K562 (cell line): ENCODE measurements around the gene PDE4D. TPM values are rescaled to one million over a fixed set of nuclear protein-coding genes. Genes with fewer than 3 reads are reported as not detected.

Source experiments
- ATAC-seq: fragments of 200-7000 bp; cut with Tn5 transposase; 3 replicates; pipeline ENCODE4 v1.9.1; 2020; ENCODE audit warnings: moderate library complexity
- BruUV-seq: library from RNA; stranded (reverse); fragments of 400-500 nt; replicated peaks from 2 replicates; lab custom pipeline; 2021; lab: Mats Ljungman, UMichigan
- CTCF ChIA-PET: fragments of 300-600 bp; formaldehyde crosslinking; extraction: SDS; loops from one replicate; lab custom pipeline; 2021; ENCODE audit warnings: low intra/inter-chr PET ratio; lab: Yijun Ruan, JAX
- POLR2A ChIA-PET: fragments of 300-600, 350-650 bp; sonication (Branson Sonifier 250); formaldehyde crosslinking; extraction: SDS; loops from one replicate; lab custom pipeline; 2021; ENCODE audit warnings: antibody characterized with exemption, inconsistent platforms; lab: Yijun Ruan, JAX
- DNase-seq, 4 experiments: peaks; one replicate each; pipeline versions ENCODE4 v3.0.0 to v3.0.0-alpha.2; 2011 to 2018; ENCODE audit warnings: low spot score in 3 of 4, mixed read lengths in 3 of 4; ENCODE audit errors: extremely low read depth in 1 of 4
- FAIRE-seq: peaks from 2 replicates; lab custom pipeline; 2011; peaks lifted over from hg19 to GRCh38; lab: Jason Lieb, UNC
- H2AFZ ChIP-seq: 2 replicates; pipeline ENCODE4 v1.6.0; 2011; ENCODE audit warnings: low read depth, low read length, control low read depth, inconsistent platforms
- H3K27ac ChIP-seq: fragments of 200-600 bp; 3 replicates; pipeline ENCODE4 v1.8.0; 2011; ENCODE audit warnings: low read depth, mild to moderate bottlenecking, control low read depth, inconsistent platforms, low read length, moderate library complexity, mixed read lengths; ENCODE audit errors: extremely low read depth
- H3K27me3 ChIP-seq, 2 experiments: fragments of 300-600 bp in 1 of 2; 2 replicates in 1 of 2; 3 replicates in 1 of 2; pipeline versions ENCODE4 v1.6.0 to v1.8.0; 2011; ENCODE audit warnings: inconsistent platforms in 2 of 2, low read length in 2 of 2, mild to moderate bottlenecking in 1 of 2, mixed read lengths in 1 of 2, moderate library complexity in 1 of 2; ENCODE audit not compliant: control insufficient read depth in 2 of 2, insufficient read depth in 2 of 2
- H3K36me3 ChIP-seq: fragments of 300-600 bp; 3 replicates; pipeline ENCODE4 v1.8.0; 2011; ENCODE audit warnings: mild to moderate bottlenecking, low read length, inconsistent platforms; ENCODE audit not compliant: control insufficient read depth, insufficient read depth
- H3K4me1 ChIP-seq, 2 experiments: fragments of 200-600 bp in 1 of 2; replicated peaks in 1 of 2; 2 replicates in 1 of 2; 3 replicates in 1 of 2; pipeline versions ENCODE4 v1.5.1 to v1.8.0; 2011; ENCODE audit warnings: inconsistent platforms in 2 of 2, low read length in 2 of 2, mild to moderate bottlenecking in 1 of 2, mixed read lengths in 1 of 2, moderate library complexity in 1 of 2; ENCODE audit not compliant: control insufficient read depth in 2 of 2, insufficient read depth in 2 of 2
- H3K4me2 ChIP-seq: 2 replicates; pipeline ENCODE4 v1.6.1; 2011; ENCODE audit warnings: low read length, control low read depth, inconsistent platforms, mixed read lengths; ENCODE audit not compliant: insufficient read depth
- H3K4me3 ChIP-seq: fragments of 200-600 bp; sonication (generic), shearing (Covaris generic); 2 replicates; pipeline ENCODE4 v1.5.1; 2016; ENCODE audit warnings: control low read depth, inconsistent platforms
- H3K79me2 ChIP-seq: fragments of 200-600 bp; 3 replicates; pipeline ENCODE4 v1.8.0; 2011; ENCODE audit warnings: low read length, inconsistent platforms; ENCODE audit not compliant: control insufficient read depth, insufficient read depth
- H3K9ac ChIP-seq, 2 experiments: 2 replicates each; pipeline versions ENCODE4 v1.6.0 to v1.6.1; 2011; ENCODE audit warnings: low read depth in 2 of 2, low read length in 2 of 2, control low read depth in 1 of 2, inconsistent platforms in 1 of 2, mild to moderate bottlenecking in 1 of 2, mixed read lengths in 1 of 2; ENCODE audit not compliant: insufficient read depth in 1 of 2
- H3K9me1 ChIP-seq: one replicate; pipeline ENCODE4 v1.6.0; 2011; ENCODE audit warnings: inconsistent platforms, mild to moderate bottlenecking, low read length, moderate library complexity; ENCODE audit not compliant: control insufficient read depth, insufficient read depth
- H3K9me3 ChIP-seq: replicated peaks from 2 replicates; pipeline ENCODE4 v1.5.1; 2011; ENCODE audit warnings: low read depth, low read length, inconsistent platforms; ENCODE audit not compliant: control insufficient read depth, insufficient read depth
- H4K20me1 ChIP-seq: replicated peaks from 2 replicates; pipeline ENCODE4 v1.6.1; 2011; ENCODE audit warnings: low read length, inconsistent platforms, mixed read lengths; ENCODE audit not compliant: control insufficient read depth, insufficient read depth
- DDX20 ChIP-seq: fragments of 450-650 bp; IDR thresholded peaks from 2 replicates; pipeline ENCODE4 v1.6.1; 2016; ENCODE audit warnings: missing genetic modification characterization, low read depth, mild to moderate bottlenecking, missing compliant biosample characterization, moderate library complexity
- NRF1 ChIP-seq, 2 experiments: fragments of 450-650 bp; IDR thresholded peaks in 1 of 2; conservative IDR thresholded peaks in 1 of 2; 2 replicates each; pipeline ENCODE4 v1.6.1; 2014; ENCODE audit warnings: mild to moderate bottlenecking in 2 of 2
- PHTF2 ChIP-seq: fragments of 250-450 bp; sonication (Bioruptor Pico); IDR thresholded peaks from 2 replicates; pipeline ENCODE4 v1.5.0; 2021; ENCODE audit warnings: mild to moderate bottlenecking
- RFX5 ChIP-seq: IDR thresholded peaks from 2 replicates; pipeline ENCODE4 v1.6.1; 2011; ENCODE audit warnings: low read depth, mild to moderate bottlenecking, improper control_type of control experiment, low read length
- SMARCA4 ChIP-seq: fragments of 450-650 bp; IDR thresholded peaks from 2 replicates; pipeline ENCODE4 v1.6.1; 2016
- SMARCA5 ChIP-seq: fragments of 450-650 bp; IDR thresholded peaks from 2 replicates; pipeline ENCODE4 v1.6.1; 2016
- SNIP1 ChIP-seq: fragments of 450-650 bp; IDR thresholded peaks from 2 replicates; pipeline ENCODE4 v1.7.1; 2017; ENCODE audit warnings: low read depth, mild to moderate bottlenecking
- WHSC1 ChIP-seq: IDR thresholded peaks from one replicate; pipeline ENCODE4 v1.6.1; 2012; ENCODE audit warnings: low read length, control low read depth, inconsistent platforms
- ZFP1 ChIP-seq: fragments of 450-650 bp; formaldehyde crosslinking; IDR thresholded peaks from 2 replicates; pipeline ENCODE4 v1.4.0; 2020; ENCODE audit warnings: mild to moderate bottlenecking, mixed read lengths
- WGBS: fragments of 100-300 bp; shearing (Covaris generic); methylation state at CpG from one replicate; pipeline ENCODE4 v1.1.6; 2016; ENCODE audit warnings: low coverage, mixed read lengths; ENCODE audit not compliant: insufficient coverage; ENCODE audit errors: missing lambda C conversion rate; 5-methylcytosine and 5-hydroxymethylcytosine counted together
- in situ Hi-C: fragments of 300-500 bp; cut with MboI; formaldehyde crosslinking; loops from 4 replicates; pipeline ENCODE4 v1.15.0; 2018; ENCODE audit warnings: inconsistent platforms, mixed read lengths
- intact Hi-C: fragments of 100-400 bp; cut with micrococcal nuclease; formaldehyde crosslinking; loops from 2 replicates; pipeline ENCODE4 v1.14.2; 2022
- polyA plus RNA-seq, 8 experiments: library from polyadenylated mRNA; depleted of rRNA in 4 of 8; stranded (reverse) in 5 of 8; unstranded in 3 of 8; fragments of >200 nt; fragmentation: Nextera tagmentation in 2 of 8; fragmentation: Illumina TruSeq in 1 of 8; extraction: Ambion mirVana in 2 of 8; extraction: Trizol in 1 of 8; gene quantifications; 2 replicates each; pipeline versions ENCODE4 v1.2.1 to v1.2.3, GENCODE V29; 2011 to 2014; ENCODE audit warnings: inconsistent platforms in 1 of 8, missing spikeins in 1 of 8
- total RNA-seq, 7 experiments: library from RNA; depleted of rRNA in 6 of 7; stranded (reverse); fragments of >200 nt in 6 of 7; fragmentation: Illumina TruSeq in 2 of 7; extraction: Trizol in 2 of 7; gene quantifications; 2 replicates each; pipeline versions ENCODE4 v1.2.1 to v1.2.3, GENCODE V29; 2011 to 2021; ENCODE audit warnings: low replicate concordance in 1 of 7

The PDE4D gene
- total and polyA plus RNA-seq, 9 of the 15 experiments (the other 6 are each of a cell fraction or from before 2014, with no cell fraction given), result 0.04 to 0.46 (median 0.13) TPM

DNA sequence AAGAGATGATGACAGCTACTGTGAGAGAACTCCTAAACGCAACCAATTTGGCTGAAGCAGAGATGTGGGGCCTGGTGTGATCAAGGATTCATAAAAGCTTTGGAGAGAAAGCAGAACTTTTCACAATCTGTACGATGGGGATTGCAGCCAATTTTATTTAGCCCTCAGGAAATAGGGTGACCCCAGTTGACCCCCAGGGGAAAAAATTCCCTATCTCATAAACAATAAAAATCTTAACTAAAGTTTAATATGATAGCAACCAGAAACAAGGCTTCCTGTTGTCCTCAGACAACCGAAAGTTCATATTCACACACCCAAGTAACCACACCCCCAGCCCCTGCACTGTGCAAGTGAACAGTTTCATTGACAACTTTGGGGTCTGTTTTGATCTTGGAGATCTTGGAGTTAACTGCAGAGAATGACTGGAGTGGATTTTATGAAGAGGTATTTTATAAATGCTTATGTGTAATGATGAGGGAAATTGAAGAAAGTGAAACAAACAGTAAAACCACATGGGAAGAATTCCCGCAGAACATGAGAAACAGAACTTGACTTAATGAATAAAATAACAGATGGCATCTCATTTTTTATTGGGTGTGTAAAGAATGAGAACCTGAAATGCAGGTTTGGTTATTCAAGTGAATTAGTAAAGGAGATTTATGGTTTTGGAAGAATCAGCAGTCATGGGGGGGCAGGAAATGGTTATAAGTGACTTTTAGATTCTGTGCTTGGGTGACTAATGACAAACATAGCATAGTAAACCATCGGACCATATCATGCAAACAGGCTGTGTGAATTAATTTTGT lies 94.5 kb downstream of the PDE4D start:
- H3K9me1 ChIP-seq, result no peaks in the 10 kb centered on the region
- intact Hi-C loops (no loop called here), in situ Hi-C loops (loop anchor here (25.0 kb wide), 1 partner anchor 912 kb away; no protein-coding TSS in a partner anchor)
- ATAC-seq (no peak), DNase-seq (no peak), FAIRE-seq (no peak)
- H3K9ac ChIP-seq, result no peak overlapping the region
- H3K4me1 ChIP-seq, result no peaks in the 10 kb centered on the region
- H2AFZ ChIP-seq, result no peak overlapping the region
- TF ChIP-seq WHSC1, result no peak
- no peak for TF ChIP-seq ZFP1
- TF ChIP-seq NRF1 (conservative IDR thresholded peaks at IDR 0.05 in 1 of 2, IDR thresholded peaks at IDR 0.05 in 1 of 2), result no peak
- no peak for TF ChIP-seq SMARCA4
- TF ChIP-seq PHTF2, result no peak
- no peak overlapping the region for H3K27ac ChIP-seq
- no peak overlapping the region for H3K4me2 ChIP-seq
- BruUV-seq, result no TSS peak
- no peaks in the 10 kb centered on the region for H4K20me1 ChIP-seq
- H3K36me3 ChIP-seq, result no peaks in the 10 kb centered on the region
- POLR2A ChIA-PET, result no interaction called here
- 1% methylated on average over 5 of the region's 5 CpGs for WGBS
- H3K4me3 ChIP-seq, result no peak overlapping the region
- CTCF ChIA-PET, result interaction anchor here (0.7 kb wide), 1 partner anchor 1109 kb away, joined by 3 read pairs; no protein-coding TSS in a partner anchor
- H3K9me3 ChIP-seq, result no peaks in the 10 kb centered on the region
- H3K79me2 ChIP-seq, result no peaks in the 10 kb centered on the region
- no peaks in the 10 kb centered on the region for H3K27me3 ChIP-seq

DNA sequence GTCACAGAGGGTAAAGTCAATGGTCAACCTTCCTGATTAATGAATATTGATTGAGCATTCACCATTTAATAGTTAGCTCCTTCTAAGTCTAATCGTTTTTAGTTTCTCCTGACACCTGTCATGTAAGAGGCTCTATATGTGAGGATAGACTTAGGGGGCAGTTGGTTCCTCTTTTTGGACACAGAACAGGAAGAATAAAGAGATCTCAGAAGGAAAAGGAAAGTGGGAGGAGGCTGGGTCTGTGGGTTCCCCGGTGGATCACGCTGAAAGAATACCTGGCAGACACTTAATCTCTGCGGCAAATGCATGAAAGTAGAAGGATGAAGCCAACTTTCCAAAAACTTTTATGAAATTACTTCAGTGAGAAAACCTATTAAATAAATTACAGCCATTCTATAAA lies 98.4 kb downstream of the PDE4D start:
- H3K9me3 ChIP-seq, result no peaks in the 10 kb centered on the region
- H3K27ac ChIP-seq, result no peak overlapping the region
- BruUV-seq, result no TSS peak
- no peaks in the 10 kb centered on the region for H3K79me2 ChIP-seq
- 5% methylated on average over 4 of the region's 4 CpGs for WGBS
- TF ChIP-seq RFX5, result no peak
- no peak for TF ChIP-seq DDX20 (tag)
- TF ChIP-seq SMARCA5, result no peak
- TF ChIP-seq SNIP1, result no peak
- CTCF ChIA-PET, result no interaction called here
- no peaks in the 10 kb centered on the region for H4K20me1 ChIP-seq
- intact Hi-C loops, result no loop called here
- H2AFZ ChIP-seq, result no peak overlapping the region
- no peaks in the 10 kb centered on the region for H3K9me1 ChIP-seq
- ATAC-seq (no peak), FAIRE-seq (no peak), DNase-seq (no peak)
- POLR2A ChIA-PET, result no interaction called here
- H3K9ac ChIP-seq, result no peak overlapping the region
- no peaks in the 10 kb centered on the region for H3K36me3 ChIP-seq
- no peak overlapping the region for H3K4me3 ChIP-seq
- no peaks in the 10 kb centered on the region for H3K4me1 ChIP-seq
- in situ Hi-C loops, result loop anchor here (25.0 kb wide), 1 partner anchor 908 kb away; no protein-coding TSS in a partner anchor
- no peak overlapping the region for H3K4me2 ChIP-seq
- no peaks in the 10 kb centered on the region for H3K27me3 ChIP-seq
